DND-41 (cell line): ENCODE results near the gene DDX46.
"Not testable (repeated sequence)": the region's sequence is repeated elsewhere in the genome, so short reads cannot be mapped to it uniquely, and the experiment has no call there.

Source experiments
- ATAC-seq: fragments of 200-7000 bp; cut with Tn5 transposase; 3 replicates; pipeline ENCODE4 v1.9.1; 2021; ENCODE audit warnings: low read depth; ENCODE audit not compliant: insufficient read depth
- DNase-seq: peaks from one replicate; pipeline ENCODE4 v3.0.0-alpha.2; 2020
- H2AFZ ChIP-seq: 2 replicates; pipeline ENCODE4 v1.6.0; 2012; ENCODE audit warnings: low read depth, low read length
- H3K27ac ChIP-seq: 2 replicates; pipeline ENCODE4 v1.5.1; 2012; ENCODE audit warnings: low read length, inconsistent platforms
- H3K27me3 ChIP-seq: fragments of 200-600 bp; sonication (generic); 2 replicates; pipeline ENCODE4 v1.6.0; 2012; ENCODE audit warnings: low read length, mild to moderate bottlenecking, inconsistent platforms; ENCODE audit not compliant: insufficient read depth, poor library complexity
- H3K36me3 ChIP-seq: 2 replicates; pipeline ENCODE4 v1.5.1; 2012; ENCODE audit warnings: low read length, inconsistent platforms; ENCODE audit not compliant: insufficient read depth
- H3K4me1 ChIP-seq: 2 replicates; pipeline ENCODE4 v1.5.1; 2012; ENCODE audit warnings: mild to moderate bottlenecking, low read length; ENCODE audit not compliant: insufficient read depth
- H3K4me2 ChIP-seq: 2 replicates; pipeline ENCODE4 v1.6.0; 2012; ENCODE audit warnings: mild to moderate bottlenecking, moderate library complexity, low read length, inconsistent platforms; ENCODE audit not compliant: insufficient read depth
- H3K4me3 ChIP-seq, 2 experiments: fragments of 200-600 bp in 1 of 2; shearing (Covaris generic) in 1 of 2; 2 replicates each; pipeline ENCODE4 v1.5.1; 2012 to 2016; ENCODE audit warnings: inconsistent platforms in 2 of 2, low read length in 2 of 2, mild to moderate bottlenecking in 2 of 2, low read depth in 1 of 2, moderate library complexity in 1 of 2
- H3K79me2 ChIP-seq: 2 replicates; pipeline ENCODE4 v1.6.0; 2012; ENCODE audit warnings: low read length, inconsistent platforms; ENCODE audit not compliant: insufficient read depth
- H3K9ac ChIP-seq: 2 replicates; pipeline ENCODE4 v1.6.0; 2012; ENCODE audit warnings: low read depth, mild to moderate bottlenecking, inconsistent platforms, low read length, moderate library complexity
- H3K9me3 ChIP-seq: 2 replicates; pipeline ENCODE4 v1.5.1; 2012; ENCODE audit warnings: low read length, moderate library complexity, mild to moderate bottlenecking, inconsistent platforms; ENCODE audit not compliant: insufficient read depth, severe bottlenecking
- H4K20me1 ChIP-seq: 2 replicates; pipeline ENCODE4 v1.6.0; 2012; ENCODE audit warnings: low read length; ENCODE audit not compliant: insufficient read depth
- CTCF ChIP-seq: IDR thresholded peaks from 2 replicates; pipeline ENCODE4 v1.5.1; 2012; ENCODE audit warnings: borderline replicate concordance, low read length, moderate library complexity, mild to moderate bottlenecking; ENCODE audit not compliant: poor library complexity, severe bottlenecking; ENCODE audit errors: extremely low read depth
- EZH2 ChIP-seq: IDR thresholded peaks from 3 replicates; pipeline ENCODE4 v1.6.1; 2012; ENCODE audit warnings: borderline replicate concordance, low read depth, mild to moderate bottlenecking, moderate library complexity, low read length, inconsistent platforms; ENCODE audit not compliant: severe bottlenecking

The DDX46 gene

DNA sequence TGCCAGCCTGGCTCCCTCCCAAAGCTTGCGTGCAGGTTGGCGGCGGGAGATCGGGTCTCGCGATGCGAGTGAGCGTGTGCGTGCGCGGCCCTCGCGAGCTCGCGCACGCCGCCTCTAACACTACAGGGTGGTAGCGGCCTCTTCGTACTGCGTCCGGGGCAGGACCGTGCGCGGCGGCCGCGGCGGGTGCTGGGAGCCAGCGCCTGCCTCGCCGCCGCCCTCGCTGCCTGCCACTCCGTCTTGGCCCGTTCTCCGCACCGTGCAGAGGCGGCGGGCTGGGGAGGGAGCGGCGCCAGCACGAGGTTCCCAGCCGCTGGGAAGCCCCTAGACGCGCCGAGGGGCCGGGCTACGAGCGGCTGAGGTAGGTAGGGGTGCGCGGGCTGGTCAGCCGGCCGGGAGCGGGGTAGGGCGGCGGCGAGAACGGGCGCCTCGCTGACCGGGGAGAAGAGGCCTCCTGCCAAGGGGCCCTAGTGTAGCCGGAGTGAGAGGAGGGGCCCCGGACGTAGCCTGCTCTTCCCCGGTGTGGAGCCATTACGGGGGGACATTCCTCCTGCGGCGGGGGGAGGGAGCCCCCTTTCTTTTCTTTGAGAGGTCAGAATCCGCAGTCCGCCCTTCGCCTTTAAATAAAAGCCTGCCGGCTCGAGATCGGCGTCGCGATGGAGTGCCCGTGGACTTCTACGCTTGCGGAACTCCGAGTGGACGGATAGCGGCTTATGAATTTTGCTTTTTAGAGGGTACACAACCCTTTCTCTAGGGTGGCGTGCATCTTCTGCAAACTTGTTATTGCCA lies 87.5 kb downstream of the DDX46 start, which contains the start of gene C5orf24:
TSS of gene C5orf24 (plus strand) at position 117 of the 789 bp plus-strand sequence. CDS start 8,933 bp downstream, outside the sequence.
- H4K20me1 ChIP-seq = no peaks in the 10 kb centered on the region
- peak within 1 kb of the TSS; percentile 75 for H3K27ac ChIP-seq
- peak within 1 kb of the TSS; percentile 79 for H2AFZ ChIP-seq
- DNase-seq = peak; percentile 95
- H3K36me3 ChIP-seq = peaks cover 31% of the 10 kb centered on the region
- H3K4me2 ChIP-seq = peak within 1 kb of the TSS; percentile 74
- H3K79me2 ChIP-seq = peaks cover 57% of the 10 kb centered on the region
- peak; percentile 90 for ATAC-seq
- peak within 1 kb of the TSS; percentile 86 to 95 for H3K4me3 ChIP-seq
- no peaks in the 10 kb centered on the region for H3K9me3 ChIP-seq
- H3K9ac ChIP-seq = peak within 1 kb of the TSS; percentile 94
- TF ChIP-seq CTCF (no peak), EZH2 (no peak)
- peaks cover 37% of the 10 kb centered on the region for H3K4me1 ChIP-seq
- H3K27me3 ChIP-seq = no peaks in the 10 kb centered on the region

GRCh38 chr5:134846641-134846960 lies 88.0 kb downstream of the DDX46 start:
- H2AFZ ChIP-seq = peak overlapping the region; percentile 79
- ATAC-seq (peak; percentile 17), DNase-seq (peak; percentile 41)
- H3K9ac ChIP-seq = peak overlapping the region; percentile 94
- no peaks in the 10 kb centered on the region; the same call in 1 of the 2 replicates for H4K20me1 ChIP-seq
- H3K4me2 ChIP-seq = peak overlapping the region; percentile 74
- H3K4me1 ChIP-seq = peaks cover 41% of the 10 kb centered on the region
- TF ChIP-seq EZH2 = no peak
- no peak for TF ChIP-seq CTCF
- no peaks in the 10 kb centered on the region for H3K9me3 ChIP-seq
- no peaks in the 10 kb centered on the region for H3K27me3 ChIP-seq
- peak overlapping the region; percentile 75 for H3K27ac ChIP-seq
- peak overlapping the region; percentile 86 to 95 for H3K4me3 ChIP-seq
- peaks cover 31% of the 10 kb centered on the region for H3K36me3 ChIP-seq
- peaks cover 63% of the 10 kb centered on the region for H3K79me2 ChIP-seq

DNA sequence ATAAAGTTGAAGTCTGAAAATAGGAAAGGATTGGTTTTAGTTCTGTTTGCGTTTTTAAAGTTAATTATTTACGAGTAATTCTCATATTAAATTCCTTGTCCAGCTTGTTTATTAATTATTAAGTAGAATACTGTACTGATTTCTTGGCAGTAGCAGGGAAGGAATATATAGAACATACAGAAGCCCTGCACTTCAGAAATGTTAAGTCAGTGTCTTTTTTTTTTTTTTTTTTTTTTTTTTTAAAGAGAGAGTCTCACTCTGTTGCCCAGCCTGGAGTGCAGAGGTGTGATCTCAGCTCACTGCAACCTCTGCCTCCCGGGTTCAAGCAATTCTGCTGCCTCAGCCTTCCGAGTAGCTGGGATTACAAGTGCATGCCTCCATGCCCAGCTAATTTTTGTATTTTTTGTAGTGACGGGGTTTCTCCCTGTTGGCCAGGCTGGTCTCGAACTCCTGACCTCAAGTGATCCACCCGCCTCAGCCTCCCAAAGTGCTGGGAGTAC lies 90.9 kb downstream of the DDX46 start:
- not testable (repeated sequence) for H3K27ac ChIP-seq, H4K20me1 ChIP-seq, H3K9ac ChIP-seq, ATAC-seq, H2AFZ ChIP-seq, H3K27me3 ChIP-seq, H3K4me3 ChIP-seq, H3K9me3 ChIP-seq, DNase-seq
- Histone ChIP-seq H3K4me1 (peaks cover 48% of the 10 kb centered on the region), H3K4me2 (peak overlapping the region; percentile 34; the same call in 1 of the 2 replicates), H3K79me2 (peaks cover 87% of the 10 kb centered on the region), H3K36me3 (peaks cover 54% of the 10 kb centered on the region)

- DNase-seq = no peak
- peaks cover 72% of the 10 kb centered on the region for H3K36me3 ChIP-seq
- H3K27ac ChIP-seq = no peak overlapping the region
- peaks cover 81% of the 10 kb centered on the region for H3K79me2 ChIP-seq
- ATAC-seq = no peak
- H2AFZ ChIP-seq = no peak overlapping the region
- peaks cover 8% of the 10 kb centered on the region; the same call in 1 of the 2 replicates for H4K20me1 ChIP-seq
- H3K9ac ChIP-seq = no peak overlapping the region
- H3K4me2 ChIP-seq = no peak overlapping the region
- H3K27me3 ChIP-seq = no peaks in the 10 kb centered on the region
- H3K9me3 ChIP-seq = no peaks in the 10 kb centered on the region
- H3K4me1 ChIP-seq = peaks cover 39% of the 10 kb centered on the region
- TF ChIP-seq CTCF (peak; percentile 56), EZH2 (no peak)
- H3K4me3 ChIP-seq = no peak overlapping the region
Measured at GRCh38 chr5:134851307-134851923, 92.8 kb downstream of the DDX46 start.

- ATAC-seq, H4K20me1 ChIP-seq: not testable (repeated sequence)
Measured at GRCh38 chr5:134856465-134856864, 97.9 kb downstream of the DDX46 start.

More at GRCh38 chr5:134856465-134856864, 97.9 kb downstream of the DDX46 start:
- H3K9ac ChIP-seq, H3K9me3 ChIP-seq, DNase-seq, H3K4me3 ChIP-seq, H3K27me3 ChIP-seq, H2AFZ ChIP-seq, H3K4me2 ChIP-seq, H3K27ac ChIP-seq, H3K4me1 ChIP-seq: not testable (repeated sequence)
- peaks cover 38% of the 10 kb centered on the region for H3K79me2 ChIP-seq
- peaks cover 76% of the 10 kb centered on the region for H3K36me3 ChIP-seq
